ENCODE measurements around the gene BET1. TPM values are rescaled to one million over a fixed set of nuclear protein-coding genes. Genes with fewer than 3 reads are reported as not detected.
A peak's percentile ranks its signal among the peaks of the same experiment; 100 is the strongest.

BET1 gene
- total and polyA plus RNA-seq, 2 donors from 2014 or later = 25.8 to 32.2 TPM

- H3K4me3 ChIP-seq (ENCODE audit: low read length in 3 of 3) = no peak overlapping the region
- peaks cover 0 to 3% (median 0%) of the 10 kb centered on the region in 3 donors for H3K4me1 ChIP-seq (ENCODE audit: control insufficient read depth in 2 of 3, insufficient read depth in 2 of 3, low read depth in 1 of 3, low read length in 3 of 3)
- no peak overlapping the region for H3K27ac ChIP-seq (ENCODE audit: low read depth in 2 of 2, low read length in 2 of 2)
- DNase-seq = no peak
- TF ChIP-seq CTCF (IDR thresholded peaks at IDR 0.05; ENCODE audit: borderline replicate concordance, extremely low read depth, insufficient read depth) = no peak
- H3K9ac ChIP-seq (ENCODE audit: low read length in 3 of 3) = no peak overlapping the region
- H3K9me3 ChIP-seq (ENCODE audit: control insufficient read depth in 2 of 3, insufficient read depth in 1 of 3, low read length in 3 of 3) = no peaks in the 10 kb centered on the region
- intact Hi-C loops (cut with DNase I) = no loop called here
- no peaks in the 10 kb centered on the region for H3K27me3 ChIP-seq (ENCODE audit: control insufficient read depth, insufficient read depth, low read length)
- no peaks in the 10 kb centered on the region for H3K36me3 ChIP-seq (ENCODE audit: control insufficient read depth in 2 of 3, insufficient read depth in 3 of 3, low read length in 3 of 3)
- FAIRE-seq = no peak
These were observed 1.6 kb upstream of the BET1 start for GRCh38 chr7:94005753-94006152.

GRCh38 chr7:94003446-94004023, 620 bp downstream of the BET1 start:
- intact Hi-C loops (cut with DNase I) = no loop called here
- Histone ChIP-seq H3K27ac (ENCODE audit: low read depth in 2 of 2, low read length in 2 of 2) (peak overlapping the region; percentile 80 to 90), H3K4me3 (ENCODE audit: low read length in 3 of 3) (peak overlapping the region; percentile 96 to 100 (median 99)), H3K9ac (ENCODE audit: low read length in 3 of 3) (peak overlapping the region; percentile 95 to 99 (median 99)), H3K9me3 (ENCODE audit: control insufficient read depth in 2 of 3, insufficient read depth in 1 of 3, low read length in 3 of 3) (no peaks in the 10 kb centered on the region), H3K36me3 (ENCODE audit: control insufficient read depth in 2 of 3, insufficient read depth in 3 of 3, low read length in 3 of 3) (no peaks in the 10 kb centered on the region), H3K4me1 (ENCODE audit: control insufficient read depth in 2 of 3, insufficient read depth in 2 of 3, low read depth in 1 of 3, low read length in 3 of 3) (peaks cover 0 to 3% (median 0%) of the 10 kb centered on the region in 3 donors), H3K27me3 (ENCODE audit: control insufficient read depth, insufficient read depth, low read length) (no peaks in the 10 kb centered on the region)
- no peak for TF ChIP-seq CTCF (IDR thresholded peaks at IDR 0.05; ENCODE audit: borderline replicate concordance, extremely low read depth, insufficient read depth)
- FAIRE-seq = no peak
- no peak for DNase-seq

- Histone ChIP-seq H3K9me3 (ENCODE audit: control insufficient read depth in 2 of 3, insufficient read depth in 1 of 3, low read length in 3 of 3) (no peaks in the 10 kb centered on the region), H3K4me3 (ENCODE audit: low read length in 3 of 3) (no peak overlapping the region), H3K36me3 (ENCODE audit: control insufficient read depth in 2 of 3, insufficient read depth in 3 of 3, low read length in 3 of 3) (peaks cover 0 to 5% (median 0%) of the 10 kb centered on the region in 3 donors), H3K4me1 (ENCODE audit: control insufficient read depth in 2 of 3, insufficient read depth in 2 of 3, low read depth in 1 of 3, low read length in 3 of 3) (peaks cover 0 to 3% (median 0%) of the 10 kb centered on the region in 3 donors), H3K27ac (ENCODE audit: low read depth in 2 of 2, low read length in 2 of 2) (no peak overlapping the region), H3K27me3 (ENCODE audit: control insufficient read depth, insufficient read depth, low read length) (no peaks in the 10 kb centered on the region), H3K9ac (ENCODE audit: low read length in 3 of 3) (no peak overlapping the region)
- FAIRE-seq = no peak
- no peak for TF ChIP-seq CTCF (IDR thresholded peaks at IDR 0.05; ENCODE audit: borderline replicate concordance, extremely low read depth, insufficient read depth)
- intact Hi-C loops (cut with DNase I) = no loop called here
- no peak for DNase-seq
These were observed 2.8 kb downstream of the BET1 start for GRCh38 chr7:94001396-94001795.
